PC-9 (cell line): ENCODE data around the gene GRIP1.

Experiments
- CTCF ChIP-seq: fragments of 200-600 bp; sonication (generic); conservative IDR thresholded peaks from 2 replicates; pipeline ENCODE4 v1.6.1; 2017; ENCODE audit warnings: mixed run types, antibody characterized with exemption, mild to moderate bottlenecking, moderate library complexity
- EZH2 ChIP-seq: fragments of 200-600 bp; sonication (generic); IDR thresholded peaks from 2 replicates; pipeline ENCODE4 v1.8.0; 2017; ENCODE audit warnings: antibody characterized with exemption, low read depth

DNA sequence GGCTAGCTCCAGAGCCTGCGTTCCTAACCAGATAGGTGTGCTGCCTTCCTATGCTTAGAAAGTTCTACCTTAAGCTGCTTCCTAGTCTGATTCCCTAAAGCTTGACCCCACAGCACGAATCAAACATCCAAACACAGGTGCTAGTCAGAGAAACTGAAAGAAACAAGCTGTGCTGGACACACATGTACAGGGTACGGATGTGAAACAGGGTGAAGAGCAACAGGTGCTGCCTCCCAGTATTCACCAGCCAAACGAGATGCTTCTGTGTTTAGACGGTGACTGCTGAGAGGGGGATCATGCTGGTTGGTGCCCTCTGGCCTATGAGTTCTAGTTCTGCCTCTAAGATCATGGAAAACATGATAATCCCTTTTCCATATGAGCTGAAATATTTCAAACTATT lies 105.3 kb downstream of the GRIP1 start:
- no peak for TF ChIP-seq CTCF
- no peak for TF ChIP-seq EZH2
